NCI-H69 (cell line): Measurements from ENCODE around the gene ENDOG.
"Not testable (repeated sequence)": the region's sequence is repeated elsewhere in the genome, so short reads cannot be mapped to it uniquely, and the experiment has no call there.

Source experiments
- DNase-seq: peaks from one replicate; lab custom pipeline; 2025; lab: John Stamatoyannopoulos, UW

Gene ENDOG

GRCh38 chr9:128862401-128862851, 44.1 kb downstream of the ENDOG start:
- DNase-seq = no peak

DNA sequence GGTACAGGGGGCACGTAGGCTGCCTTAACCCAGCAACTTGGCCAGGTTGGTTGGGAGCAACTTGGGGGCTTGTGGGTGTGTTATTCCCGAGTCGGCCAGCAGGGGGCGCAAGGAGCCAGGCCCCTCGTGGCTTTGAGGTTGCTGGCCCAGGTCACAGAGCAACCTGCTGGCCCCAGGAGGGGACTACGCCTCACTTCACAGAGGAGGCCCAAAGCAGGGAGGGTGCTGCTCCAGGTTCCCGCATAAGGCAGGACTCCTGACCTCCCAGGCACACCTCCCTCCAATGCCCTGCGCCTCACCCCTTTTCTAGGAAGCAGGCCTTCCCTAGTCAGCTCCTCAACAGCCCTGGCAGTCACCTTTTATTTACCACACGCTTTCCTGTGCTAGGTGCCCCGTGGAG, 45.3 kb downstream of the ENDOG start:
- peak; percentile 61 for DNase-seq

- no peak for DNase-seq
Measured at GRCh38 chr9:128870128-128870940, 52.0 kb downstream of the ENDOG start.

DNA sequence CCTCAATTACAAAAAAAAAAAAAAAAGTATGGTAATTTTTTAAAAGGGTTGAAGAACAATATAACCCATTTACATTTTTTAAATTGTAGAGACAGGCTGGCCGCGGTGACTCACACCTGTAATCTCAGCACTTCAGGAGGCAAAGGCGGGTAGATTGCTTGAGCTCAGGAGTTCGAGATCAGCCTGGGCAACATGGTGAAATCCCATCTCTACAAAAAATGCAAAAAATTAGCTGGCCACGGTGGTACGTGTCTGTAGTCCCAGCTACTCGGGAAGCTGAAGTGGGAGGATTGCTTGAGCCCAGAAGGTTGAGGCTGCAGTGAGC, 52.6 kb downstream of the ENDOG start:
- DNase-seq = not testable (repeated sequence)
